Mesenteric fat pad (tissue), 1 donor: ENCODE measurements around the gene PTPN6. TPM values are rescaled to one million over a fixed set of nuclear protein-coding genes. Genes with fewer than 3 reads are reported as not detected.
A peak's percentile ranks its signal among the peaks of the same experiment; 100 is the strongest.

ENCODE experiments used
- DNase-seq: peaks from one replicate; pipeline ENCODE4 v3.0.0-alpha.2; 2020; ENCODE audit warnings: low spot score
- total RNA-seq: library from RNA; stranded (reverse); fragmentation: NEBNext Ultra II Directional; extraction: Animal tissue kit (Norgen Biotek cat#: 25700); gene quantifications from one replicate; pipeline ENCODE4 v1.2.1, GENCODE V29; 2021
- donor health status: DM: yes; HTN: yes; CAD: no.

The PTPN6 gene
- total RNA-seq, 1 donor from 2014 or later = 47.2 TPM

DNA sequence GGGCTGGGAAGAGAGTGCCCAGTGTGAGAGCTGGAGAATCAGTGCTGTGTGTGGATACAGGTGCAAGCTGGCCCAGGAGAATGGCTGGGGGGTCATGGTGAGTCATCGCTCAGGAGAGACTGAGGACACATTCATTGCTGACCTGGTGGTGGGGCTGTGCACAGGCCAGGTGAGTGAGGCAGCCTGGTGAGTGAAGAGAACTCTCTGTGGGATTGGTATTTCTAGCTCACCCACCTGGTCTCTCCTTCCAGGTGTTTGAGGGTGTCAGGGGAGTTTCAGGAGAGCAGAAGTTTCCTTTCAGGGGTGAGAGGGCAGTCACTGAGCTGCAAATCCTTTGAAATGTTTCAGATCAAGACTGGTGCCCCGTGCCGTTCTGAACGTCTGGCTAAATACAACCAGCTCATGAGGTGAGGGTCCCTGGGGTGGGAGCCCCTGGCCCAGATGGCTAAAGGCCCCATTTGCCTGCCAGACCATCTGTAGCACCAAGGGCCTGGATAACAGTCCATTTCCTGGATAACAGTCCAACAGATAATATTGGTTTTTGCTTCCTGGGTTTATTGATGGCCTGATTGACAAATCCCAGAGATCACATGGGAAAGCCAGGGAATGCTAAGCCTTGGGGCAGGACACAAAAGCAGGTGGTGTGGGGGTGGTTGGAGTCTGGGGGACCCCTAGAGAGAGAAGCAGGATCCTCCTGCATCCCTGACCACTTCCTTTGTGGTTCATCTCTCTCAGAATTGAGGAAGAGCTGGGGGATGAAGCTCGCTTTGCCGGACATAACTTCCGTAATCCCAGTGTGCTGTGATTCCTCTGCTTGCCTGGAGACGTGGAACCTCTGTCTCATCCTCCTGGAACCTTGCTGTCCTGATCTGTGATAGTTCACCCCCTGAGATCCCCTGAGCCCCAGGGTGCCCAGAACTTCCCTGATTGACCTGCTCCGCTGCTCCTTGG, 28.9 kb upstream of the PTPN6 start:
- no peak for DNase-seq

DNA sequence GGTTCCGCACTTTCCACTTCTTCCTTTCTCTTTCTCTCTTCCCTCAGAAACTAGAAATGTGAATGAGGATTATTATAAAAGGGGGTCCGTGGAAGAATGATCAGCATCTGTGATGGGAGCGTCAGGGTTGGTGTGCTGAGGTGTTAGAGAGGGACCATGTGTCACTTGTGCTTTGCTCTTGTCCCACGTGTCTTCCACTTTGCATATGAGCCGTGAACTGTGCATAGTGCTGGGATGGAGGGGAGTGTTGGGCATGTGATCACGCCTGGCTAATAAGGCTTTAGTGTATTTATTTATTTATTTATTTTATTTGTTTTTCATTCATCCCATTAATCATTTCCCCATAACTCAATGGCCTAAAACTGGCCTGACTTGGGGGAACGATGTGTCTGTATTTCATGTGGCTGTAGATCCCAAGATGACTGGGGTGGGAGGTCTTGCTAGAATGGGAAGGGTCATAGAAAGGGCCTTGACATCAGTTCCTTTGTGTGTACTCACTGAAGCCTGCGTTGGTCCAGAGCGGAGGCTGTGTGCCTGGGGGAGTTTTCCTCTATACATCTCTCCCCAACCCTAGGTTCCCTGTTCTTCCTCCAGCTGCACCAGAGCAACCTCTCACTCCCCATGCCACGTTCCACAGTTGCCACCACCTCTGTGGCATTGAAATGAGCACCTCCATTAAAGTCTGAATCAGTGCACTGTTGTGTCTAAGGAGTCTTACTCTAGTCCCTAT, 28.0 kb upstream of the PTPN6 start:
- DNase-seq = no peak

DNA sequence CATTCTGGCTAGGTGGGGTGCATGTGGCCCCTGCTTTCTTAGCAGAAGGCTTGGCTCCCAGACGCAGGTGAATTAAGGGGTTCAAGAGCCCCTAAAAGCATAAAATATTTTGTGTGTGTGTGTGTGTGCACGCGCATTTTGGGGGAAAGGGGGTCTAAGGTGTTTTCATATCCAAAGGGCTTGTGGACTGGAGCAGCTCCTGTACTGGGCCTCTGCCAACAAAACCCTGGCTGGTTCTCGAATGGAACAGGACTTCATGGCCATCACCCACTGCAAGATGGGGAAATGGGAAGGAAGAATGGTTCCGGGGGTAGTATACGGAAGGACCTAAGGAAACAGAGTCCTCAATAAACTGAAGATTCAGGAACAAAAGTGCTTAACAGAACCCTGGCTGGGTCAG, 27.3 kb upstream of the PTPN6 start:
- no peak for DNase-seq

DNA sequence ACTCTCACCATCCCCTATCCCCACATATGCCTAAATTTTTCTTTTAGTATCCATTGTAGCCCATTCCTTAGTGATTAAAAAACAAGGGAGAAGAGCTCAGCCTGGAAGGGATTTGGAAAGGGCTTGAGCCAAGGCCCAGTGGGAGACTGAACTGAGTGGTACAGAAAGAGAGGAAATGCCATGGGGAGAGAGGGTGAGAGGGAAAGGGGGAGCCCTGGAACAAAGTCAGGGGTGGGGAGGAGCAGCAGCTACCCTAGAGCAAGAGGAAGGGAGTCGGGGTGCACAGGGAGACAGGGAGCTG, 26.0 kb upstream of the PTPN6 start:
- no peak for DNase-seq

DNA sequence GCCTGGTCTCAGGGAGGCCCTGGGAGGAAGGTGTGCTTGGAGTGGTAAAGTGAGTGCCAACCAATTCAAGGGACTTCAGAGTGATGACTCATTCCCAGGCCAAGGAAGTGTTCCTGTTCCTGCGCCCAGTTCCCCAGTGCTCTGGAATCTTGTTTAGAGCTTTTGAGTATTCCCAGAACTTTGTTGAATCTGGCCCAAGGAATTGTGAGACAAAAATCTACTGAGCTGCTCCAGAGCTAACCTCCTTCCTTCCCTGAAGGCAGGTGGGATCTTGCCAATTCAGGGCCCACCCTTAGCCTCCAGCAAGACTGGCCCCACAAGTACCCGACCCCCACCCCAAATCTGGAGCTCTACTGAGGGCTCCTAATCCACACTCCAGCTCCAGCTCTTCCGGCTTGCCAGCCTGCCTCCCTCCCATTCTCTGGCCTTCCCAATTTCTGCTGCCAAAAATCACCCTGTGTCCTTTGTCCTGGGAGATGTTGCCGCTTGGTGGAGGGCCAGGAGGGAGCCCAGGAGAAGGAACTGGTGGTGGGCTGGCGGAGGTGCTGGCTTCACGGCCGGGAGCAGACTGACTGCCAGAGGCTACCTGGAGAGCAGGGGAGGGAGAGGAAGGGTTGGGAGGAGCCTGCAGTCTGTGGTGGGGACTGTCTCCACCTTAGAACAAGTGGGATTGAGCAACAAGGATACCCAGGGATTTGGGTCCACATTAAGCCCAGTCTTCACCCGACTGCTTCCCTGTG, 25.4 kb upstream of the PTPN6 start:
- no peak for DNase-seq

DNA sequence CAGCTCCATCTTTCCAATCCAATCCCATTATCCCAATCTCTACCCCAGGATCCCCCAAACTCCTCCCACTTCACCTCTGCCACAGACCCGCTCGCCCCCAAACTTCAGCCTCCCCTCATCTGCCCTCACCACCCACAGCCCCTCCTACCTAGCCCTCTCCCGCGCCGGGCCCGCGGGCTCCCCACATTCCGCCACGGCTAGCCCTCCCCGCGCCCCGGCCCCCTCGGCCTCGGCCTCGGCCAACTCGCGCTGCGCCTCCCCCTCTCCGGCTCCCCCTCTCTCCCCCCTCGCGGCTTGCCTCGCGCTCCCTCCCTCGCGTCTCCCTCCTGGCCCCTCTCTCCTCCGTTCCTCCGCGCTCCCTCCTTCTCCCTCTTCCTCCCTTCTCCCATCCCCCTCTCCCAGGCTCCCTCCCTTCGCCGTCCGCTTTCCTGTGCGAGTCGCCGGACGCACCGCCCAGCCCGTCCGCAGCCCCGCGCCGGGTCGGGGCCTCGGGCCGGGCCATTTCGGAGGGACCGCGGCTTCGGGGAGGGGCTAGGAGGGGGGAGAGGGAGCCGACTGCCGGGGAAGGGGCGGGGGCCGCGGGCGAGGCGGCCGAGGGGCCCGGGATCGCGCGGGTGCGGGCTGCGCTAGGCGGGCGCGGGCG, 23.7 kb upstream of the PTPN6 start, which contains the start of gene ATN1:
Gene ATN1, plus strand, starts transcription at position 581 of the 643 bp plus-strand sequence. CDS start 6,043 bp downstream, outside the sequence.
- DNase-seq = no peak

DNA sequence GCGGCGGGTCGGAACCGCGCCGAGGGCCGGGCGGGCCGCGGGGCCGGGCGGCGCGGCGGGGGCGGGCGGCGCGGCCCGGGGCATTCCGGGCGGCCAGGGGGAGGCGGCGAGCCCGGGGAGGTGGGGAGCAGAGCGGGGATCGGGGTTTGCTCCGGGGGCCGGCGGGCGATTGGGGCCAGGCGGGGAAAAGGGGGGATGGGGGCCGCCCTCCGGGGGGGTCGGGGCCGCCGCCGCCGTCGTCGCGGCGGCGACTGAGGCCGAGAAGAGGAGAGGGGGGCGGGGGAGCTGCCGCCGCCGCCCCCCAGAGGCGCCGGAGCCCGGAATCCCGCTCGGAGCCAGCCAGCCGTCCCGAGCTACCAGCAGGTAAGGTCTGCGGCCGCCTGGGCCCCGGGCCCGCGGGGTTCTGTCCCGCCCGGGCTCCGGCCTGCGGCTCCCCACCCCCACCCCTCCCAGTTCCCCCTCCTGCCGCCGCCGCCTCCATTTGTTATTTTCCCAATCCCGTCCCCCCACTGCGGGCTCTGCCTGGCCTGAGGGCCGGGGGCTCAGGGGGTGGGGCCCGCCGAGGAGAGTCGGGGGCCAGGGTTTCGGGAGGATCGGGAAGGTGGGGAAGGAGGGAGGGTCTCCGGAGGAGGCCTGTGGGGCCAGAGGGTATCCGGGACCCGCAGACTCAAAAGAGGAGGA, 23.0 kb upstream of the PTPN6 start:
- DNase-seq = no peak

DNA sequence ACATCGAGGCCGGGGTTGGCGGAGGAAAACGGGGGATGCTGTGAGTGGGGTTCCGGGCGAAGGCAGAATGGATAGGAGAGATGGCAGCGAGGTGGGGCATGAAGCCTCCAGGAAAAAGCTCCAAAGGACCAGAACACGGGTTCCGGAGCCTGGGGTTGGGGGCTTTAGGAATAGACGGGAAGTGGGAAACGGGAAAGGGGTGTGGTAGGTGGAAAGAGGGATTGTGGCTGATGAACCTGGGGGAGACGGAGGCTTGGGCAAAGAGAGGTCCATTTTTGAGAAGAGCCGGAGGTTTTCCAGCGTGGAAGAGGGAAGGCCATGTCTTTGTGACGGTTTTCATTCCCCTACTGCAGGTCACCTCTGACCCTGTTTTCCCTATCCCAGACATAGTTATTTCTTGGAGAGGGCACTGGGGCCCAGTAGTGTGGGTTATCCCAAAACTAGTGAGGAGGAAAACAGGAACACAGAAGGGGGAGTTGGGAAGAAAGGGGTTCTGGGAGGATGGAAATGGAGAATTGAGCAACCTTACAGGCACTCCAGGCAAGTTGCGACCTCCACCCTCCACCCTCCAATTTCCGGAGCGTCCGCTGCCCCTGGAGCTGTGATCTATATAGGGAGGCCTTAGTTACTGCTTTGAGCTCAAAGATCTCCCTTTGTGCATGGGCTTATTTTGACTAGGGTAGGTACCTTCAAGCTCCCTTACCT, 22.3 kb upstream of the PTPN6 start:
- DNase-seq = no peak

DNA sequence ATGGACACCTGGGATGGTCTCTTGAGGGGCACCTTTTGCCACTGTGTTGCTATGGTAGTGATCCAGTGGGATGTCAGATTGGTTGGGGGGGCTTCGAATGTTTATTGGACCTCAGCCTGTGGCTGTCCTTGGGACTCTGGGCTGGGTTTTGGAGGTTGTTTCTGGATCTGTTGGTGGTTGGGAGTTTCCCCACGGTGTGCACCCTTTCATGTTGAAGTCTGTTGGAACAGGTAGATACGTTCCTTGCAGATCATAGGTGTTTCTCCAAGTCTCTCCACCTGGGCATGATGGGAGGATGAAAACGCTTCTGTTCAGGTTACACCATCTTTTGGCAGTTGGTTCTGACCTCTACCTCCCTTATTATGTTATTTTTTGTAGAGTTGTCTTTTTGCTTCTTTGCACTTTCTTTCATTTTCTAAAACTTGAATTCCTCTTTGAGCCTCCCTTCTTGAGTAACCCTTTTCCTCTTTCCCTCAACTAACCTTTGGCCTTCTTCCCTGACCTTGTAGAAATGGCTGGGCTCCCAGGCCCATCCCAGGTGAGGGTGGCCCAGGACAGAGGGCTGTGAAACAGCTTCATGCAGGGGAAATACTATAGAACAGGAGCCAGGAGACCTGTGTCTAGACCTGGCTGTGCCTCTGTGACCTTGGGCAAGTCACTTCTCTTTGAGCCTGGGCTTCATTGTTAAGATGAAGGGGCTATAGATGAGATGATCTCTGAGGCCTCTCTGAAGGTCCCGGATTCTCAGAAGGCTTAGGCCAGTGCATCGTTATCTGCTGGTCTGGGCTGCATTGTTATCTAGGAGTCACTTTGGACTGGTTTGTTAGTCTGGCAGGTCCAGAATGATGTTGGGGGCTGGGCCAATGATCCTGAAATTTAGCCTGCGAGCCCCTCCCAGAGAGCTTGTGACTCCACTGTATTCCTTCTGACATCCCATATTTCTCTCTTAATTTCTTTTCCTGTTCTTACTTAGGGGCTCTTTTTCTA, 21.4 kb upstream of the PTPN6 start:
- DNase-seq = no peak

DNA sequence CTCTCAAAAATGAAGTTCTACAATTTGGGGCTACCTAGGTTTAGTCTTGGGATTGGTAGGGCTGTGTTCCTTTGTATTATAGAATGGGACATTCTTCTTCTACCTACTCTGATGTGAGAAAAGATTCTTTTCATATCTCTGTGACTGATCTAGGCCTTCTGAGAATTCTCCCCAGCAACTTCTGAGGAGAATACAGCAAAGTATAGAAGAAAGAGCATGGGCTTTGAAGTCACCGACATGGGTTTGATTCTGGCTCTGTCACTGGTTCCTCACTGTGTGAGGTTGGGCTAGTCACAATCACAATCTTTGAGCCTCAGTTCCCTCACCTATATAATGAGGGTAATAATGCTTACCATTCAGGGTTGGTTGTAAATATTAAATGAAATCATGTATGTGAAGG, 18.4 kb upstream of the PTPN6 start:
- no peak for DNase-seq

DNA sequence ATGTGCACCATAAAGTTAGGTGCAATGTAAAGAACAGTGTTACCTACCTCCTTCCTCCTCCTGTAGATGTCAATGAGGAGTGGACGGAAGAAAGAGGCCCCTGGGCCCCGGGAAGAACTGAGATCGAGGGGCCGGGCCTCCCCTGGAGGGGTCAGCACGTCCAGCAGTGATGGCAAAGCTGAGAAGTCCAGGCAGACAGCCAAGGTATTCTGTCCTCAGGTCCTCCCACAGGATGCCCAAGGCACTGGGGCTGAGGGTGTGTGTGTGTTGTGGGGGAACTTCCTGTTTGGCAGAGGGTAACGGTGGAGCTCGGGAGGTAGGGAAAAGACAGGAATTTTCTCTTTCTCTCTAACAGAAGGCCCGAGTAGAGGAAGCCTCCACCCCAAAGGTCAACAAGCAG, 17.0 kb upstream of the PTPN6 start:
- no peak for DNase-seq

DNA sequence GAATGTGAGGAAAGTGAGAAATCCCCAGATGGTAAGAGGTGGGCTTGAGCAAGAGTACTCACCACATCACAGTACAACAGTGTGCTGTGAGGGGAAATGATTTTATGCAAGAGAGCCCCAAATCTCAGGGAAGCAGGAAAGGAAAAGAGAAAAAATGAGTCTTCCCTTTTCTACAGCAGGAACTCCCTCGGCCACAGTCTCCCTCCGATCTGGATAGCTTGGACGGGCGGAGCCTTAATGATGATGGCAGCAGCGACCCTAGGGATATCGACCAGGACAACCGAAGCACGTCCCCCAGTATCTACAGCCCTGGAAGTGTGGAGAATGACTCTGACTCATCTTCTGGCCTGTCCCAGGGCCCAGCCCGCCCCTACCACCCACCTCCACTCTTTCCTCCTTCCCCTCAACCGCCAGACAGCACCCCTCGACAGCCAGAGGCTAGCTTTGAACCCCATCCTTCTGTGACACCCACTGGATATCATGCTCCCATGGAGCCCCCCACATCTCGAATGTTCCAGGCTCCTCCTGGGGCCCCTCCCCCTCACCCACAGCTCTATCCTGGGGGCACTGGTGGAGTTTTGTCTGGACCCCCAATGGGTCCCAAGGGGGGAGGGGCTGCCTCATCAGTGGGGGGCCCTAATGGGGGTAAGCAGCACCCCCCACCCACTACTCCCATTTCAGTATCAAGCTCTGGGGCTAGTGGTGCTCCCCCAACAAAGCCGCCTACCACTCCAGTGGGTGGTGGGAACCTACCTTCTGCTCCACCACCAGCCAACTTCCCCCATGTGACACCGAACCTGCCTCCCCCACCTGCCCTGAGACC, 15.6 kb upstream of the PTPN6 start:
- DNase-seq = no peak

DNA sequence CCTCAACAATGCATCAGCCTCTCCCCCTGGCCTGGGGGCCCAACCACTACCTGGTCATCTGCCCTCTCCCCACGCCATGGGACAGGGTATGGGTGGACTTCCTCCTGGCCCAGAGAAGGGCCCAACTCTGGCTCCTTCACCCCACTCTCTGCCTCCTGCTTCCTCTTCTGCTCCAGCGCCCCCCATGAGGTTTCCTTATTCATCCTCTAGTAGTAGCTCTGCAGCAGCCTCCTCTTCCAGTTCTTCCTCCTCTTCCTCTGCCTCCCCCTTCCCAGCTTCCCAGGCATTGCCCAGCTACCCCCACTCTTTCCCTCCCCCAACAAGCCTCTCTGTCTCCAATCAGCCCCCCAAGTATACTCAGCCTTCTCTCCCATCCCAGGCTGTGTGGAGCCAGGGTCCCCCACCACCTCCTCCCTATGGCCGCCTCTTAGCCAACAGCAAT, 14.9 kb upstream of the PTPN6 start:
- DNase-seq = no peak

DNA sequence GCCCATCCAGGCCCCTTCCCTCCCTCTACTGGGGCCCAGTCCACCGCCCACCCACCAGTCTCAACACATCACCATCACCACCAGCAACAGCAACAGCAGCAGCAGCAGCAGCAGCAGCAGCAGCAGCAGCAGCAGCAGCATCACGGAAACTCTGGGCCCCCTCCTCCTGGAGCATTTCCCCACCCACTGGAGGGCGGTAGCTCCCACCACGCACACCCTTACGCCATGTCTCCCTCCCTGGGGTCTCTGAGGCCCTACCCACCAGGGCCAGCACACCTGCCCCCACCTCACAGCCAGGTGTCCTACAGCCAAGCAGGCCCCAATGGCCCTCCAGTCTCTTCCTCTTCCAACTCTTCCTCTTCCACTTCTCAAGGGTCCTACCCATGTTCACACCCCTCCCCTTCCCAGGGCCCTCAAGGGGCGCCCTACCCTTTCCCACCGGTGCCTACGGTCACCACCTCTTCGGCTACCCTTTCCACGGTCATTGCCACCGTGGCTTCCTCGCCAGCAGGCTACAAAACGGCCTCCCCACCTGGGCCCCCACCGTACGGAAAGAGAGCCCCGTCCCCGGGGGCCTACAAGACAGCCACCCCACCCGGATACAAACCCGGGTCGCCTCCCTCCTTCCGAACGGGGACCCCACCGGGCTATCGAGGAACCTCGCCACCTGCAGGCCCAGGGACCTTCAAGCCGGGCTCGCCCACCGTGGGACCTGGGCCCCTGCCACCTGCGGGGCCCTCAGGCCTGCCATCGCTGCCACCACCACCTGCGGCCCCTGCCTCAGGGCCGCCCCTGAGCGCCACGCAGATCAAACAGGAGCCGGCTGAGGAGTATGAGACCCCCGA, 14.3 kb upstream of the PTPN6 start:
- no peak for DNase-seq

DNA sequence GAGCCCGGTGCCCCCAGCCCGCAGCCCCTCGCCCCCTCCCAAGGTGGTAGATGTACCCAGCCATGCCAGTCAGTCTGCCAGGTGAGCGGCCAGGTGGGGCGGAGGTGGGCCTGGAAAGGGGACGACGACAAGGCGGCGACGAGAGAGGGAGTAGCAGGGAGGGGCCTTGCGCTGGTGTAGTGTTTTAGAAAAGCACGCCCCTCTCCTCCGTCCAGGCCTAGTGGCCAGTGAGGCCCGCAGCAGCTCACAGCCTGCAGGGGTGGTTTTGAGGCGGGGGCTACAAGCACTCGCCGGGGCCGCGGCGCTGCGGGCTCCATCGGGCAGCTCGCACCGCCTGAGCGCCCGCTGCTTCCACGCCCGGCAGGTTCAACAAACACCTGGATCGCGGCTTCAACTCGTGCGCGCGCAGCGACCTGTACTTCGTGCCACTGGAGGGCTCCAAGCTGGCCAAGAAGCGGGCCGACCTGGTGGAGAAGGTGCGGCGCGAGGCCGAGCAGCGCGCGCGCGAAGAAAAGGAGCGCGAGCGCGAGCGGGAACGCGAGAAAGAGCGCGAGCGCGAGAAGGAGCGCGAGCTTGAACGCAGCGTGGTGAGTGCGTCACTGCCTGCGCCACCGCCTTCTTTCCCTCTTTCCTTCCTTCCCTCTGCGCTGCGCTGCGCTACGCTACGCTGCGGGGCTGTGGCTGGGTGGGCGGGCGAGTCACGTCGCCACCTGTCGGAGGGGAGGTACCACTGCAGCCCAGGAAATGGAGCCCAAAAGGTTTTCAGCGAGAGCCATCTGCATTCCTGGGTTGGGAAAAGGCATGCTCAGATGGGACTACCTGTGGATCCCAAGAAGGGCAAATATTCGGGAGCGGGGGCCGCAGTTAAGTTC, 13.4 kb upstream of the PTPN6 start:
- DNase-seq = peak; percentile 98
